HL-60/S4 (cell line): ENCODE measurements around the gene FMR1NB.

Experiments used
- in situ Hi-C: fragments of 300-500 bp; cut with MboI; formaldehyde crosslinking; loops from 2 replicates; pipeline ENCODE4 v1.14.3; 2022; ENCODE audit warnings: low sequenced_read_pairs

The FMR1NB gene

GRCh38 chrX:148069759-148070503, 88.8 kb downstream of the FMR1NB start:
- in situ Hi-C loops = no loop called here

- in situ Hi-C loops = no loop called here
These were observed 89.4 kb downstream of the FMR1NB start for GRCh38 chrX:148070504-148070877.
